Activated CD4-positive, alpha-beta T cell treated with anti-CD3 and anti-CD28 coated beads for 36 hours (primary cell): Measurements from ENCODE around the gene CMSS1. TPM values are rescaled to one million over a fixed set of nuclear protein-coding genes. Genes with fewer than 3 reads are reported as not detected.

Experiments
- ATAC-seq: fragments of 200-7000 bp; cut with Tn5 transposase; one replicate; pipeline ENCODE4 v1.10.0; 2021; ENCODE audit warnings: mild to moderate bottlenecking, moderate library complexity
- CTCF ChIA-PET: fragments of 350-600 bp; sonication (Branson Sonifier 250); formaldehyde crosslinking; loops from one replicate; lab custom pipeline; 2021; ENCODE audit warnings: antibody characterized with exemption; lab: Charles Lee
- POLR2A ChIA-PET: fragments of 350-600 bp; sonication (Branson Sonifier 250); formaldehyde crosslinking; loops from one replicate; lab custom pipeline; 2021; ENCODE audit warnings: antibody characterized with exemption, inconsistent platforms; lab: Charles Lee
- DNase-seq: peaks from one replicate; pipeline ENCODE4 v3.0.0-alpha.2; 2020
- H3K27ac Mint-ChIP-seq: one replicate; pipeline ENCODE4 v1.8.0; 2021; ENCODE audit warnings: mixed read lengths
- H3K27me3 Mint-ChIP-seq: one replicate; pipeline ENCODE4 v1.8.0; 2021; ENCODE audit warnings: mixed read lengths
- H3K36me3 Mint-ChIP-seq: one replicate; pipeline ENCODE4 v1.8.0; 2021; ENCODE audit warnings: low read depth, mixed read lengths
- H3K4me1 Mint-ChIP-seq: one replicate; pipeline ENCODE4 v1.8.0; 2021; ENCODE audit warnings: mixed read lengths
- H3K4me3 Mint-ChIP-seq: one replicate; pipeline ENCODE4 v1.8.0; 2021; ENCODE audit warnings: mild to moderate bottlenecking, moderate library complexity, mixed read lengths
- H3K9me3 Mint-ChIP-seq: one replicate; pipeline ENCODE4 v1.8.0; 2021; ENCODE audit warnings: low read depth, mixed read lengths
- intact Hi-C, 2 experiments: fragments of 100-400 bp; cut with DNase I in 1 of 2; cut with micrococcal nuclease in 1 of 2; formaldehyde crosslinking; loops; one replicate each; pipeline versions ENCODE4 v1.14.2 to v1.15.1; 2022 to 2024; cut with DNase I, micrococcal nuclease
- total RNA-seq, 2 experiments: library from RNA; stranded (reverse); gene quantifications; one replicate each; pipeline ENCODE4 v1.2.3, GENCODE V29; 2021

The CMSS1 gene
- total RNA-seq, 2 experiments from 2014 or later: 94.0 to 96.3 TPM

GRCh38 chr3:99982650-99983049 is 165.0 kb downstream of the CMSS1 start:
- ATAC-seq (no peak), DNase-seq (no peak)
- Mint-ChIP-seq H3K4me1 (no peaks in the 10 kb centered on the region), H3K9me3 (no peaks in the 10 kb centered on the region), H3K36me3 (peaks cover 4% of the 10 kb centered on the region), H3K27ac (no peak overlapping the region), H3K4me3 (no peak overlapping the region), H3K27me3 (no peaks in the 10 kb centered on the region)
- CTCF ChIA-PET: no interaction called here
- POLR2A ChIA-PET: no interaction called here
- intact Hi-C loops: no loop called here

- Mint-ChIP-seq H3K9me3 (no peaks in the 10 kb centered on the region), H3K27ac (no peak overlapping the region), H3K27me3 (no peaks in the 10 kb centered on the region), H3K4me3 (no peak overlapping the region), H3K4me1 (no peaks in the 10 kb centered on the region), H3K36me3 (peaks cover 4% of the 10 kb centered on the region)
- ChIA-PET CTCF (no interaction called here), POLR2A (no interaction called here)
- DNase-seq: no peak
- no peak for ATAC-seq
- intact Hi-C loops: no loop called here
Measured at GRCh38 chr3:99984139-99984538, 166.5 kb downstream of the CMSS1 start.

GRCh38 chr3:99984668-99985067 is 167.0 kb downstream of the CMSS1 start:
- no peaks in the 10 kb centered on the region for H3K4me1 Mint-ChIP-seq

GRCh38 chr3:99990179-99990578 is 172.5 kb downstream of the CMSS1 start:
- Mint-ChIP-seq H3K4me3 (no peak overlapping the region), H3K27me3 (no peaks in the 10 kb centered on the region), H3K36me3 (peaks cover 22% of the 10 kb centered on the region), H3K4me1 (no peaks in the 10 kb centered on the region), H3K9me3 (peaks cover 17% of the 10 kb centered on the region), H3K27ac (no peak overlapping the region)
- no peak for ATAC-seq
- ChIA-PET CTCF (no interaction called here), POLR2A (no interaction called here)
- no peak for DNase-seq
- intact Hi-C loops: loop anchor here in 1 of 2 experiments (10.0 kb wide), 1 partner anchor 65 kb away; no protein-coding TSS in a partner anchor

More at GRCh38 chr3:99984668-99985067, 167.0 kb downstream of the CMSS1 start:
- no peak overlapping the region for H3K27ac Mint-ChIP-seq
- POLR2A ChIA-PET: no interaction called here
- intact Hi-C loops: no loop called here
- no peaks in the 10 kb centered on the region for H3K9me3 Mint-ChIP-seq
- H3K4me3 Mint-ChIP-seq: no peak overlapping the region
- CTCF ChIA-PET: no interaction called here
- H3K27me3 Mint-ChIP-seq: no peaks in the 10 kb centered on the region
- peaks cover 4% of the 10 kb centered on the region for H3K36me3 Mint-ChIP-seq
- ATAC-seq (no peak), DNase-seq (no peak)

GRCh38 chr3:99997293-99997692 is 179.6 kb downstream of the CMSS1 start:
- peaks cover 30% of the 10 kb centered on the region for H3K36me3 Mint-ChIP-seq
- ATAC-seq (no peak), DNase-seq (no peak)
- no peaks in the 10 kb centered on the region for H3K4me1 Mint-ChIP-seq
- H3K27me3 Mint-ChIP-seq: no peaks in the 10 kb centered on the region
- peaks cover 27% of the 10 kb centered on the region for H3K9me3 Mint-ChIP-seq
- POLR2A ChIA-PET: no interaction called here
- CTCF ChIA-PET: interaction anchor here (0.6 kb wide), 1 partner anchor 15 kb away, joined by 4 read pairs; no protein-coding TSS in a partner anchor
- H3K27ac Mint-ChIP-seq: no peak overlapping the region
- no peak overlapping the region for H3K4me3 Mint-ChIP-seq
- intact Hi-C loops: loop anchor here in 1 of 2 experiments (10.0 kb wide), 1 partner anchor 58 kb away; no protein-coding TSS in a partner anchor

GRCh38 chr3:99999536-99999935 is 181.9 kb downstream of the CMSS1 start:
- DNase-seq (no peak), ATAC-seq (no peak)
- Mint-ChIP-seq H3K4me1 (peaks cover 10% of the 10 kb centered on the region), H3K27me3 (no peaks in the 10 kb centered on the region), H3K9me3 (peaks cover 12% of the 10 kb centered on the region), H3K27ac (no peak overlapping the region), H3K36me3 (peaks cover 17% of the 10 kb centered on the region), H3K4me3 (no peak overlapping the region)
- intact Hi-C loops: loop anchor here in 1 of 2 experiments (10.0 kb wide), 1 partner anchor 55 kb away; no protein-coding TSS in a partner anchor
- CTCF ChIA-PET: no interaction called here
- POLR2A ChIA-PET: no interaction called here

GRCh38 chr3:100001083-100001482 is 183.4 kb downstream of the CMSS1 start:
- Mint-ChIP-seq H3K4me3 (no peak overlapping the region), H3K9me3 (peaks cover 8% of the 10 kb centered on the region), H3K4me1 (peaks cover 10% of the 10 kb centered on the region), H3K27ac (no peak overlapping the region), H3K36me3 (peaks cover 5% of the 10 kb centered on the region), H3K27me3 (no peaks in the 10 kb centered on the region)
- ATAC-seq: no peak
- intact Hi-C loops: no loop called here
- no peak for DNase-seq
- POLR2A ChIA-PET: no interaction called here
- CTCF ChIA-PET: no interaction called here

GRCh38 chr3:100001526-100002270 is 184.0 kb downstream of the CMSS1 start:
- H3K9me3 Mint-ChIP-seq: peaks cover 4% of the 10 kb centered on the region
- H3K27ac Mint-ChIP-seq: no peak overlapping the region
- peaks cover 10% of the 10 kb centered on the region for H3K4me1 Mint-ChIP-seq
- ChIA-PET POLR2A (no interaction called here), CTCF (no interaction called here)
- H3K27me3 Mint-ChIP-seq: no peaks in the 10 kb centered on the region
- H3K4me3 Mint-ChIP-seq: no peak overlapping the region
- peaks cover 2% of the 10 kb centered on the region for H3K36me3 Mint-ChIP-seq
- DNase-seq (no peak), ATAC-seq (no peak)
- intact Hi-C loops: no loop called here

- H3K36me3 Mint-ChIP-seq: peaks cover 2% of the 10 kb centered on the region
- DNase-seq (peak; percentile 10), ATAC-seq (peak; percentile 84)
- H3K27ac Mint-ChIP-seq: no peak overlapping the region
- CTCF ChIA-PET: no interaction called here
- H3K4me1 Mint-ChIP-seq: peaks cover 10% of the 10 kb centered on the region
- H3K27me3 Mint-ChIP-seq: no peaks in the 10 kb centered on the region
- intact Hi-C loops: no loop called here
- no peak overlapping the region for H3K4me3 Mint-ChIP-seq
- POLR2A ChIA-PET: no interaction called here
- peaks cover 4% of the 10 kb centered on the region for H3K9me3 Mint-ChIP-seq
Measured at GRCh38 chr3:100002599-100003350, 185.1 kb downstream of the CMSS1 start.

- DNase-seq (no peak), ATAC-seq (no peak)
- ChIA-PET CTCF (no interaction called here), POLR2A (no interaction called here)
- Mint-ChIP-seq H3K4me3 (no peak overlapping the region), H3K9me3 (peaks cover 3% of the 10 kb centered on the region), H3K36me3 (peaks cover 2% of the 10 kb centered on the region), H3K27ac (no peak overlapping the region), H3K4me1 (peaks cover 10% of the 10 kb centered on the region), H3K27me3 (no peaks in the 10 kb centered on the region)
- intact Hi-C loops: no loop called here
Measured at GRCh38 chr3:100003609-100004503, 186.2 kb downstream of the CMSS1 start.

GRCh38 chr3:100004931-100005330 is 187.3 kb downstream of the CMSS1 start:
- ChIA-PET CTCF (no interaction called here), POLR2A (no interaction called here)
- Mint-ChIP-seq H3K27me3 (no peaks in the 10 kb centered on the region), H3K27ac (no peak overlapping the region), H3K9me3 (no peaks in the 10 kb centered on the region), H3K36me3 (peaks cover 2% of the 10 kb centered on the region), H3K4me1 (peaks cover 10% of the 10 kb centered on the region), H3K4me3 (no peak overlapping the region)
- DNase-seq (no peak), ATAC-seq (no peak)
- intact Hi-C loops: no loop called here
